ENCODE measurements around the gene ASIP.
A peak's percentile ranks its signal among the peaks of the same experiment; 100 is the strongest.
"Not testable (repeated sequence)": the region's sequence is repeated elsewhere in the genome, so short reads cannot be mapped to it uniquely, and the experiment has no call there.

Gene ASIP, protein sequence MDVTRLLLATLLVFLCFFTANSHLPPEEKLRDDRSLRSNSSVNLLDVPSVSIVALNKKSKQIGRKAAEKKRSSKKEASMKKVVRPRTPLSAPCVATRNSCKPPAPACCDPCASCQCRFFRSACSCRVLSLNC

DNA sequence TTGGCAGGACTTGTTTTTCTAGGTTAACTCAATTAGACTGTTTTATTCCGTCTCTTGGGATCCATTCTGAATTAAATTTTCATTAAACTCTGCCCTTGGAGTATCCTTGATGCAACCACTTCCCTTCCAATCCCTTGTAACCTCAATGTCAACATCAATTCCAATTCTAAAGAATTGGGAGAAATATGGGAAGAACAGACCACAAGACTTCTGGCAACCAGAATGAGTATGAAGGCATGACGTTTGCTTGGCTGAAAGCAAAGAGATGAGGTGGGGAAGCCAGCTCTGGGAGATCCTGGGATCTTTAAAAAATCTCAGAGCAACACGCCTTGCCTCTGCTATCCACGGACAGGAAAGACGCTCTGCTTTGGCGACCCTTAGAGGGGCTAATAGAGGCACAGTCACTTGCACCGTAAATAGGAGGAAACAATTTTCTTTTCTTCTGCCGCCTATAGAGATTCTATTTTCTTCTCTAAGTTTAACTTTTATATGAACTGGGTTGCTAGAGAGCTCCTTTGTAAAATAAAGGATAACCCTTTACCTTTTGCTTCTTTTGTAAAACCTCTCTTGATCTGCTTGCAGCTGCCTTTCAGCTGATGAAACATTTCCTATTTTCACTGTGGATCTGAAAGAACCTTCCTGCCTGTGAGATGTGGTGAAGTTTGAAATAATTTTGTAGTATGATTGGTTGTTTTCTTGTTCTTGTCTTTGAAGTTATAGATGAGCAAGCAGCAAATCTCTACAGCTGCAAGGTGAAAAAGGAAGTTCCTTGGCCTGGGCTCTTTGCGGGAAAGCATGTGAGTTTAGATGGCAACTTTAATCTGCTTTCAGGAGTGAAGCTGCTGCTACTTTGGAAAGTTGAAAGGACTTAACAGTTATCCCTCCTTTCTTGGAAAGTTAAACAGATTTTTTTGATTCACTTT lies at the start of gene ASIP:
Gene ASIP, plus strand, starts transcription at position 731 of the 923 bp plus-strand sequence. CDS start 18,952 bp downstream, outside the sequence.
- DNase-seq (ENCODE audit: low spot score): peak; percentile 23

DNA sequence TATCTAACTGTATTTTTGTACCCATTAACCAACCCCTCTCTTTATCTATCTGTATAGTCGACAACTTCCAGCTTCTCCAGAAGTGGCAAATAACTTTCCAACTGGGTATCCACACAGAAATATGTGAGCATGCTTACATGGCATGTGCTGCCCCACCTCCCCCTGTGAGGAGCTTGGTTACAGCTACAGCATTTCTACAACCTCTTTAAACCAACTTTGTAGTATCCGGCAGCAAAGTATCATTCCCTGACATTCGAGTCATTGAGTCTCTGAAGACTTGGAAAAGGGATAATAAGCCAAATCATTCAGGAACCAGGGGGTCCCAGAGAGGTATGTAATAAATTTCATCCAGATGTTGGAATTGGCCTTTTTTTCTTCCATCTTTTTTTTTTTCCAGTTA lies 48.2 kb upstream of the ASIP start:
- DNase-seq (ENCODE audit: low spot score): no peak

DNA sequence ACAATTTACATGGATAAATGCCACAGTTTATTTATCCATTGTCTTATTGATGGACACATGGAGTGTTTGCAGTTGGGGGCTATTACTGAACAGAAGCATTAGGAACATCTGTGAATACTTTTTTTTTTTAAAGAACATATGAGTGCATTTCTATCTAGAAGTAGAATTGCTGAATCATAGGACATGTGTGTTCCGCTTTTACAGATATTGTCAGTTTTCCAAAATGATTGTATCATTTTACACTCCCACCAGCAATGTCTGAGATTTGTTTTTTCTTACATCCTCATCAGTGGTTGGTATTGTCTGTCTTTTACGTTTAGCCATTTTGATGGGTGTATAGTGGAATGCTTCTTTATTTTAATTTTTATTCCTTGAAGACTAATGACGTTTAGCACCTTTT lies 42.0 kb upstream of the ASIP start:
- no peak for DNase-seq (ENCODE audit: low spot score)

DNA sequence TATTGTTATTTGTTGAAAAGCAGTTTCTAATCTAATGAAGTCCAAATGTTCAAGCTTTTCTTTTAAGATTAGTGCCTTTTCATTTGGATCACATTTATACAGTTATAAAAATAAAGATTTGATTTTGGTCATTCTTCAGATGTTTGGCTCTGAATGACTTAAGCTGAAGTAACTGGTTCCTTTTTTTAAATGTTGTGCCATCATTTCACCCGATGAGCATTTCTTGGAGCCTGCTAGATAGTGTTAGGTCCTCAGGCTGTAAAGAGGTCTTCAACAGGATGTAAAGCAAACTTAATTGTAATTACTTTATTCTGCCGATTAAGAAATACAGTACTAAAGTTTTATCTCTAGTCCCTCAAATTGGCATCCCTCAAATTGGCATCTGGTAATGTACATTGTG lies 41.2 kb upstream of the ASIP start:
- DNase-seq (ENCODE audit: low spot score): no peak

DNA sequence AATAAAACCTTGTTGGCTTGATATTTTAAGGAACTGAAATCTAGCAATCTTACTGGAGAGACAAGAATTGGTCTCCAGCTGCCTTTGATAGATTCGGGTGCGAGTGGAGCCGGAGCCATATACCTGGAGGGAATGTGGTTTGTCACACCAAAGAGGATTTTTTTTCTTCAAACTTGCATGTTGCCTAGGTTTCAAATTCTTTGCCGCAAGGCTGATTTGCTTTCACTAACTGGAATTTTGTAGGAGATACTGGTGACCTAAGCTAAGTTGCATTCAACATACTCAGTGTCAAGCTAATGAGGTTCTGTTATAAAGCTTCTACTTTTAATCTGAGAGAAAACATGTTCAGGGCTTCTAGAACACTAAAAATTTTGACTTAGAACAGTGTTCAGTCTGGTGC lies 39.7 kb upstream of the ASIP start:
- no peak for DNase-seq (ENCODE audit: low spot score)

DNA sequence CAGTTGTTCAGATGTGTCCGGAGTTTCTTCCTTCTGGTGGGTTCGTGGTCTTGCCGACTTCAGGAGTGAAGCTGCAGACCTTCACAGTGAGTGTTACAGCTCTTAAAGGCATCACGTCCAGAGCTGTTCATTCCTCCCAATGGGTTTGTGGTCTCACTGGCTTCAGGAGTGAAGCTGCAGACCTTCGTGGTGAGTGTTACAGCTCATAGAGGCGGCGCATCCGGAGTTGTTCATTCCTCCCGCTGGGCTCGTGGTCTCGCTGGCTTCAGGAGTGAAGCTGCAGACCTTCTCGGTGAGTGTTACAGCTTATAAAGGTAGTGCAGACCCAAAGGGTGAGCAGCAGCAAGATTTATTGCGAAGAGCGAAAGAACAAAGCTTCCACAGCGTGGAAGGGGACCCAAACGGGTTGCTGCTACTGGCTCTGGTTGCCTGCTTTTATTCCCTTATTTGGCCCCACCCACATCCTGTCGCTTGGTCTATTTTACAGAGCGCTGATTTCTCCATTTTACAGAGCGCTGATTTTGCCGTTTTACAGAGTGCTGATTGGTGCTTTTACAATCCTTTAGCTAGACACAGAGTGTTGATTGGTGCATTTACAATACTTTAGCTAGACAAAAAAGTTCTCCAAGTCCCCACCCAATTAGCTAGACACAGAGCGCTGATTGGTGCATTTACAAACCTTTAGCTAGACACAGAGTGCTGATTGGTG lies 35.9 kb upstream of the ASIP start:
- DNase-seq (ENCODE audit: low spot score): not testable (repeated sequence)

DNA sequence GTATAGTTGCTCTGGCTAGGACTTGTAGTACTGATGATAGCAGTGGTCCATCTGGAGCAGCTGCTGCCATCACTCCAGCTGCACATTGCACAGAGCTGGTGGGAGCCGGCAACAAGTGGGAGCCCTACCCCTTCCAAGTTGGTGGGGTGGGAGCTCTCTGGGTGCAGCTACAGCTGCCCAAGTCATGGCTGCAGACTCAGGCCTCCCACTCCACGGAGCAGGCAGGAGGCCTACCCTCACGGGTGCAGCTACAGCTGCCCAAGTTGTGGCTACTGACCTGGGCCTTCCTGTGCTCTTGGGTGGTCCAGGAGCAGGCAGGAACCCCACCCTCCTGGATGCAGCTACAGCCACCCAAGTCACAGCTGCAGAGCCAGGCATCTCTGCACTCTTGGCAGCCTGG lies 32.1 kb upstream of the ASIP start:
- DNase-seq (ENCODE audit: low spot score): no peak

DNA sequence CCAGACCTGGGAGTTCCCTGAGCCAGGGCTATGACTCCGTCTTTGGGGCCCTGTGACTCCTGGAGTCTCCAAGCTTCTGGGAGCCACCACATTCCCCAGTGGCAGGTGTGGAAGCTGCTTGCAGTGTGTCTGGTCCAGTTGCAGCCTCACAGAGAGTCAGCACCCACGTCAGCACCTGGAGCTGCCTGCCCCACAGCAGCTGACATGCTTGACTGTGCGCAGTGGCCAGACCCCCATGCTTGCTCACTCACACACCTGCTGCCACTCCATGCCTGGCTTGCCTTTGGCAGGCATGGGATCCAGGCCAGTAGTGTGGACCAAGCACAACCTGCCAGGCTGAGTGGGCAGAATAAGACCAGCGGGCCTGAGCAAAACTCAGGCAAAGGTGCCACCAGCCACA lies 31.0 kb upstream of the ASIP start:
- DNase-seq (ENCODE audit: low spot score): no peak

DNA sequence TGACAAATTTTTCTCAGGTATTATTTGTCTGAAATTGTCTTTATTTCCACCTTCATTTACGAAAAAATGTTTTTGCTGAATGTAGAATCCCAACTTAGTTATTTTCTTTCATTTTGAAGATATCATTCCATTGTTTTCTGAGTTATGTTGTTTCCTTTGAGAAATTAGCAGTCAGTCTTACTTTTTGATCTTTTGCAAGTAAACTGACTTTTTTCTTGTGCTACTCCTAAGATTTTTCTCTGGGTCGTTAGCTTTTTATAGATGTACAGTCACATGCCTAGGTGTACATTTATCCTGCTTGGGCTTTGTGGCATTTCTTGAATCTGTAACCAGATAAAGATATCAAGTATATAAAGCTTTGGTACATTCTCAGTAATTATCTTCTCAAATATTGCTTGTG lies 29.6 kb upstream of the ASIP start:
- no peak for DNase-seq (ENCODE audit: low spot score)

DNA sequence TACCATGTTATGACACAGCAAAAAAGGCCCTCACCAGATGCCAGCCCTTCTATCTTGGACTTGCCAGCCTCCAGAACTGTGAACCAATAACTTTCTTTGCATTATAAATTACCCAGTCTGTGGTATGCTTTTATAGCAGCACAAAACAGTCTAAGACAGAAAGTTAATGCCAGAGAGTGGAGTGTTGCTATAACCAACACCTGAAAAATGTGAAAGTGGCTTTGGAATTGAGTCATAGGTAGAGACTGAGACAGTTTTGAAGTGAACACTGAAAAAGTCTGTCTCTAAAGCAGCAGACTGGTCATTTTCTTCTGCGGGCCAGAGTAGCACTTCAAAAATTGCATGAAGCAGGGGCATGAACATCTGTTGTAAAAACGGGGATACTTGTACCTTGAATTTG lies 28.0 kb upstream of the ASIP start:
- DNase-seq (ENCODE audit: low spot score): no peak

DNA sequence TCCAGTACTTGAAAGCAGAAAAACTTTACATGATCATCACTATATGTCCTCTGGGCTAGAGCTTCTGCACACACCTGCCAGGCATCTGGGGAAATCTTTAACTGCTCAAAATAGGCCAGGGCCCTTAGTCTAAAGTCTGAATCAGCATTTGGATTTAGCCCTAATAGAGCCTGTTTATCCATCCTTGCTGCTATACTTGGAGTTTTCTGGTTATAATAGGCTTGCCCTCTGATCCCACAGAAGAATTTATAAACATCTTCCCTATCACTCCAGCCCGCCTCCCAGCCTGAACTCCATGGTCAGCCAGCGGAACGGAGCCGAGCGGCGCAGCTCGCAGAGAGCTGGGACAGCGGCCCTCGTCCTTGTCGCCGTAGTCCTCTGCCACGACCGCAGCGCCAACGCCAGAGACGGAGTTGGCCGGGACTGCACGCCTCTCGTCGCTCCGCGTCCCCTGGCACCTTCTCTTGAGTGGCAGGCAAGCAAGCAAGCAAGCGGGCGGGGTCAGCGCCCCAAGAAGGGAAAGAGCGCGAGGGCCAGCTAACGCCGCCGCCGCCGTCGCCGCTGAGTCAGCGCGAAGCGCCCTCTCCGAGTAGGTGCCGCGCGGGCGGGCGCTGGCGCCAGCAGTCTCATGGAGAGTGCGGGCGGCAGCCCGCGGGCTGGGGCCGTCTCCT lies 25.4 kb upstream of the ASIP start:
- DNase-seq (ENCODE audit: low spot score): no peak

DNA sequence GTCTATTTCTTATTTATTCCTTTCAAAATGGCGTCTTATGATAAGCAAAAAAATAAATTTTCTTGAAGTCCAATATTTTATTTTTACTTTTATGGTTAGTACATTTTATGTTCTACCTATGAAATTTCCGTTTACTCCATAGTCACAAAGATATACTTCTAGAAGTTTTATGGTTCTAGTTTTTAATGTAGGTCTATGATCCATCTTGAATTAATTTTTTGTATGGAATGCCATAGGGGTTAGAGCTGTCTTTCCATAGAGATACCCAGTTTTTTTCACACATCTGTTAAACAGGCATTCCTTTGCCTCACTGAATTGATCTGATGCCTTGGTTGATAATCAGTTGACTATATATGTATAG lies 24.9 kb upstream of the ASIP start:
- DNase-seq (ENCODE audit: low spot score): no peak

DNA sequence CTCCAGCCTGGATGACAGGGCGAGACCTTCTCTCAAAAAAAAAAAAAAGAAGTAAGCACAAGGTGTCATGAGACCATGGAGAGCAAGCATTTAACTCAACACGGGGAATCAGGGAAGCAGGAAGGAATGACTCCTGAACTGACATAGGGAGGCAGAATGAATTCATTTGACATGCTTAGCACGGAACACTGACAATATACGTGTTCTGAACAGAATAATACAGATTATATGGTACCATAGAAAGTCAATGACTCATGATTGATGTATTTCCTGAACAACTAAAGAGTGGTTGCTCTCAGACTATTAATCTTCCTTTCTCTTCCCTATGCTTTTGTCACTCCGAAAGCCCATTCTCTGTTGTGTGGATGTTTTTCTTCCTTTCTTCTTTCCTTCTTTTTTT lies 20.7 kb upstream of the ASIP start:
- no peak for DNase-seq (ENCODE audit: low spot score)

DNA sequence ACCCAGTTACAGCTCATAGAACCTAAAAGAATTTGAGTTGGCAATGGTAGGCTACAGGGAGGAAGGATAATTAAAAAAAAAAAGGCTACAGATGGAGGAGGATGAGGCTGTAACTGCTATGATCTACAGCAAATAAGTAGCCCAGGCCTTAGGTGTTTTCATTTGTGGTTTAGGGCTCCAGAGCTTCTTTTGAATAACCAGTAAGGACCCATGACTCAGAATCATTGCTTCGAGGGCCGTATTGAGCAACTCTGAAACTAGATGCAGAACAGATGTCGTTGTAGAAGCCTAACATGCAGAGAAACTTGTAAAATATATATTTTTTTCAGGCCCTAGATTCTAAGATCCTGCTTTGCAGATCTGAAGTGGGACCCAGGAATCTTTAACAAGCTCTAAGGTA lies 19.0 kb upstream of the ASIP start:
- DNase-seq (ENCODE audit: low spot score): no peak

DNA sequence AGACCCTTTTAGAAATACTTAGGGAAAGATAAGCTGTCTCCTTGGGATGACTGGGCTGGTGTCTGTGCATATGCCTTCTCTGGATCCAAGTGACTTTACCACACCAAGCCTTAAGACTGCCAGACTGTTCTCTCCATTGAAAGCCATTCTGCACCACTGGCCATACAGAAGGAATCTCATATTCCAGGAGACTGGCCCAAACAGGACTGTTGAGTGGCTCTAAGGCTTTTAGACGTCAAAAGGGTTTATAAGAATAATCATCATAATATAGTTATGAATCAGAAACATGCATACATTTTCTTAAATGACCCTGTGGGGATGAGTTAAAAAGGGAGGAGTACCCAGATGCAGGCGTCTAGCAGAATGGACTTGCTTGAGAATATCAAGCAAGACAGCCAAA lies 17.0 kb upstream of the ASIP start:
- not testable (repeated sequence) for DNase-seq (ENCODE audit: low spot score)

DNA sequence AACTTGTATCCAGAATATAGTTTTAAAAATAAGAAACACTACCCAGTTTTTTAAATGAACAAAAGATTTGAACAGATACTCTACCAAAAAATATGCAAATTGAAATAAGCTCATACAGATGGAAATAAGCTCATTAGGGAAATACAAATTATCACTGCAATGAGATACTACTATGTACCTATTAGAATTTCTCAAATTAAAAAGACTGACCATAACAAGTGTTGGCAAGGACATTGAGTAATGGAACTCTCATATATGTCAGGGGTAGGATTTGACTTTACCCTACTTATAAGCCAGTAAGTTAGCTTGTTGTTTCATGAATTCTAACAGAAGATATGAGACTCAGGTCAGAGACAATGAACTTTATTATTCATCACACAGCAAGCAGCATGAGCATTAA lies 9.6 kb upstream of the ASIP start:
- DNase-seq (ENCODE audit: low spot score): no peak

DNA sequence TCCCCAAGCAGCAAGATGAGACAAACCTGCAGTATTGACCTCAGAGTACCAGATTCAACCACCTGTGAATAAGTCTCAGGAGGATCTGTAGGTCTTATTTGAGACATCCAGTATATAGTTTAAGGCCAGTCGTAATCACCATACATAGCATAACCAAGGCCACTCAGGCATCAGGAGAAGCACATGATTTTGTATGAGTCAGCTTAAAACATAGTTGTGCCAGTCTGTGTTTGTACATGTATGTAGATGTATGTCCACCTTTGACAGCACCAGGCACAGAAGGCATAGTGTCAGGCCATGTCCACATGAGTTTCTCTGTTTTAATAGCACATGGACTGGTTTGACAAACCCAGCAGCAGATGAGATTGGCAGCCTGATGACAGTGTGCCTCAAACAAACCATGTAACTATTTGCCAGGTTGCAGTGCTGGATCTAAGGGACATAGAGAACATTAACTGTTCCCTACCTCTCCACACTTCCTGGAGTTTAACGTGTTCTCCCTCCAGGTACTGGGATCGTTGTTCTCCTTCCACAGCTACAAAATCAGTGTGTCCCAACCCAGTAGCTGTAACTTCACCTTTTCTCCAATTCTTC lies 8.6 kb upstream of the ASIP start:
- DNase-seq (ENCODE audit: low spot score): no peak

DNA sequence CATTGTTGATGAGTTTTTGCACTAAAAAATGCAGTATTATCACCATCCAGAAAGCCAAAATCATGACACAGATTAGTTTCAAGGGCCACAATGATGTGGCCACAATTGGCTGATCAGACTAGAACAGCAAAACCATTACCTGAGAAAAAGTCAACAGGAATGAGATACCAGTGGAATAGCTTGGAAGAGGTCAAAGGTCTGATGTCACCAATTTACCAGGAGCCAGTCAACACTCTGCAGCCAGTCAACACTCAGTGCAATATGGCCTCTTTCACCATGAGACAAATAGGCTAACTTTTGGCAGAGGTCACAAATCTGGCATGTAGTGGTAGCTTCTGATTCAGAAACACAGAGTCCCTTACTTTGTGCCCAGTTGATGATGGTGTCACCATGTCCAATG lies 7.5 kb upstream of the ASIP start:
- DNase-seq (ENCODE audit: low spot score): no peak

DNA sequence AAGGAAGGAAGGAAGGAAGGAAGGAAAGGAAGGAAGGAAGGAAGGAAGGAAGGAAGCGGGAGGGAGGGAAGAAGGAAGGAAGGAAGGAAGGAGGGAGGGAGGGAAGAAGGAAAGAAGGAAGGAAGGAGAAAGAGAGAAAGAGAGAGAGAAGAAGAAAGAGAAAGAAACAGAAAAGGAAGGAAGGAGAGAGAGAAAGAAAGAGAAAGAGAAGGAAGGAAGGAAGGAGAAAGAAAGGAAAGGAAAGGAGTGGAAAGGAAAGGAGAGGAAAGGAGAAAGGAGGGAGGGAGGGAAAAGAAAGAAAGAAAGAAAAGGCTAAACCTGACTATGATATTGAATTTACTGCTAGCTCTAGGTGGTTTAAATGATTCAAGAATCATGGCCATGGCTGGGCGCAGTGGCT lies 5.3 kb upstream of the ASIP start:
- no peak for DNase-seq (ENCODE audit: low spot score)

DNA sequence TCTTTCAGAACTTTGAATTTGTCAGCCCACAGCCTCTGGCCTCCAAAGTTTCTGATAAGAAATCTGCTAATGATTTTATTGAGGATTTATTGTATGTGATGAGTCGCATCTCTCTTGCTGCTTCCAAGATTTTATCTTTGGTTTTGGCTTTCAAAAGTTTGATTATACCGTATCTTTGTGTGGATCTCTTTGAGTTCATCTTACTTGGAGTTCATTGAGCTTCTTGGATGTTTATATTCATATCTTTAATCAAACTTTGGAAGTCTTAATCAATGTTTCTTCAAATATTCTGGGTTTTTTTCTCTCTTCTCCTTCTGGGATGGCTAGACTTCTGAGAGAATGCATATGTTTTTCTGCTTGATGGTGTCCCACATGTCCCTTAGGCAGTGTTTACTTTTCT lies 3.3 kb upstream of the ASIP start:
- DNase-seq (ENCODE audit: low spot score): no peak

DNA sequence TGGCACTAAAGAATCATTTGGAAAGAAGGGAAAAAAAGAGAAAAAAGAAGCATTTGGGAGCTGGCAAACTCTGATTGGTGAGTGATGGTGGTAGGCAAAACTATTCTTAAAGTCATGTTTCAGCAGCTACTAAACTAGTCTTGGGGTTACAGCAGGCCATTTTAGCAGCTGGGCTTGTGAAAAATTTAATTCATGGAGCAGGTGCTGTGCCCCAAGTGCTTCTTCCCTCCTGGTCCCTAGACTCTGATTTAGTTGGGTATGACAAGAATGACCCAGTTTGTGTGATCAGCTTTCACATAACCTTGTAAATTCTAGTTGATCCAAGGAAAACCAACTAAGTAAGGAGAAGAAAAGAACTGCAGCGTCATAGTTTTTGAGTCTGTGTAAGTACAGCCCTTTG lies 1.1 kb upstream of the ASIP start:
- DNase-seq (ENCODE audit: low spot score): no peak

DNA sequence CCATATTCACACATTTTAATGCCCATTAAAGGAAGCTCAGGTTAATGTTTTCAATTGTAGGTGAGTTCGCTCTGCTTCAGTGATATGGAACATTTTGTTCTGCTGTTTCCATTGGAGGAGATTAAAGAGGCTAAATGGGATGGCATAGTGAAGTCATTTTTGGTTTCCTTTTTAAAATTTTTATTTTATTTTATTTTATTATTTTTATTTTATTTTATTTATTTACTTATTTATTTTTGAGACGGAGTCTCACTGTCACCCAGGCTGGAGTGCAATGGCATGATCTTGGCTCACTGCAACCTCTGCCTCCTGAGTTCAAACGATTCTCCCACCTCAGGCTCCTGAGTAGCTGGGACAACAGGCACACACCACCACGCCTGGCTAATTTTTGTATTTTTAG lies 792 bp downstream of the ASIP start:
- not testable (repeated sequence) for DNase-seq (ENCODE audit: low spot score)
